ENCODE results near the gene SLC8A1.

DNA sequence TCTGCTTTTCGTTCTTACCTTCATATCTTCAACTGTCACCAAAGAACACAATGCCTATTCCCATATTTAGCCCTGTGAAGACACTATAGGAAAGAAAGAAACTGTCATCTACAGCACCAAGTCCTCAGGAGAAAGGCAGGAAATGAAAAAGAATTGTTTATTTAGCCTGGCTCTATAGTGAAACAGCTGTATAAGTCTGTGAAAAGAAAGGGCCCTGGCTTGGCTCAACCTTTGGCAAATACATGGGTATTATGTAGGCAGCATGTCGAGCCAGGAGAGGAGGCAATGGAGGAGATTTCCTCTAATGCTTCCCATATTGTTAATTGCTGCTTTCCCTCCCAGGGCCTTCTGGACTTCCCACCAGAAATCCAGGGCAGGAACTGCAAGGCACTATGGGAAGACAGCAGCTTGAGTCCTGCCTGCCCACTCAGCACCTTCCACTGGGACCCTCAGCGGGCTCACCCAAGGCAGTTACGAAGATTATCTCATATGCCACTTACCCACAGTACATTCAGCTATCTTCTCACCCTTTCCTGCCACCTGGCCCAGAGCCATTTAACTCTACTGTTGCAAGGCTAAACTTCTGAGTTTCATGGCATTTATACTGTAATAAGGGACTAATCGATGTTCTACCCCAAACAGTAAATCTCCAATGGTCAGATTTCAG, 30.1 kb downstream of the SLC8A1 start:
- TF ChIP-seq POLR2A (IDR thresholded peaks at IDR 0.05) = no peak
- TF ChIP-seq, protein P1, sequence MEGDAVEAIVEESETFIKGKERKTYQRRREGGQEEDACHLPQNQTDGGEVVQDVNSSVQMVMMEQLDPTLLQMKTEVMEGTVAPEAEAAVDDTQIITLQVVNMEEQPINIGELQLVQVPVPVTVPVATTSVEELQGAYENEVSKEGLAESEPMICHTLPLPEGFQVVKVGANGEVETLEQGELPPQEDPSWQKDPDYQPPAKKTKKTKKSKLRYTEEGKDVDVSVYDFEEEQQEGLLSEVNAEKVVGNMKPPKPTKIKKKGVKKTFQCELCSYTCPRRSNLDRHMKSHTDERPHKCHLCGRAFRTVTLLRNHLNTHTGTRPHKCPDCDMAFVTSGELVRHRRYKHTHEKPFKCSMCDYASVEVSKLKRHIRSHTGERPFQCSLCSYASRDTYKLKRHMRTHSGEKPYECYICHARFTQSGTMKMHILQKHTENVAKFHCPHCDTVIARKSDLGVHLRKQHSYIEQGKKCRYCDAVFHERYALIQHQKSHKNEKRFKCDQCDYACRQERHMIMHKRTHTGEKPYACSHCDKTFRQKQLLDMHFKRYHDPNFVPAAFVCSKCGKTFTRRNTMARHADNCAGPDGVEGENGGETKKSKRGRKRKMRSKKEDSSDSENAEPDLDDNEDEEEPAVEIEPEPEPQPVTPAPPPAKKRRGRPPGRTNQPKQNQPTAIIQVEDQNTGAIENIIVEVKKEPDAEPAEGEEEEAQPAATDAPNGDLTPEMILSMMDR (IDR thresholded peaks at IDR 0.05) = no peak

Measured in testis (tissue), 2 donors.